ENCODE measurements around the gene ADPRHL1.

ADPRHL1 gene

GRCh38 chr13:113466383-113466782, 13.1 kb upstream of the ADPRHL1 start:
- in situ Hi-C loops (cut with MboI; ENCODE audit: low pct_unique_long_range_greater_than_20kb, low sequenced_read_pairs, unreplicated experiment) = no loop called here
- TF ChIP-seq CTCF (IDR thresholded peaks at IDR 0.05; ENCODE audit: extremely low read depth, insufficient read depth, missing control alignments) = no peak
- DNase-seq (ENCODE audit: low spot score) = no peak

- TF ChIP-seq CTCF (IDR thresholded peaks at IDR 0.05; ENCODE audit: extremely low read depth, insufficient read depth, missing control alignments) = no peak
- DNase-seq (ENCODE audit: low spot score) = no peak
- in situ Hi-C loops (cut with MboI; ENCODE audit: low pct_unique_long_range_greater_than_20kb, low sequenced_read_pairs, unreplicated experiment) = no loop called here
Observed at GRCh38 chr13:113465300-113465699, 12.0 kb upstream of the ADPRHL1 start.

GRCh38 chr13:113464476-113464875, 11.2 kb upstream of the ADPRHL1 start:
- DNase-seq (ENCODE audit: low spot score) = no peak
- TF ChIP-seq CTCF (IDR thresholded peaks at IDR 0.05; ENCODE audit: extremely low read depth, insufficient read depth, missing control alignments) = no peak
- in situ Hi-C loops (cut with MboI; ENCODE audit: low pct_unique_long_range_greater_than_20kb, low sequenced_read_pairs, unreplicated experiment) = no loop called here

GRCh38 chr13:113461022-113461751, 7.9 kb upstream of the ADPRHL1 start:
- TF ChIP-seq CTCF (IDR thresholded peaks at IDR 0.05; ENCODE audit: extremely low read depth, insufficient read depth, missing control alignments) = no peak
- in situ Hi-C loops (cut with MboI; ENCODE audit: low pct_unique_long_range_greater_than_20kb, low sequenced_read_pairs, unreplicated experiment) = no loop called here
- DNase-seq (ENCODE audit: low spot score) = no peak

GRCh38 chr13:113460599-113460998, 7.3 kb upstream of the ADPRHL1 start:
- no peak for DNase-seq (ENCODE audit: low spot score)
- no peak for TF ChIP-seq CTCF (IDR thresholded peaks at IDR 0.05; ENCODE audit: extremely low read depth, insufficient read depth, missing control alignments)
- in situ Hi-C loops (cut with MboI; ENCODE audit: low pct_unique_long_range_greater_than_20kb, low sequenced_read_pairs, unreplicated experiment) = no loop called here

- no peak for TF ChIP-seq CTCF (IDR thresholded peaks at IDR 0.05; ENCODE audit: extremely low read depth, insufficient read depth, missing control alignments)
- DNase-seq (ENCODE audit: low spot score) = no peak
- in situ Hi-C loops (cut with MboI; ENCODE audit: low pct_unique_long_range_greater_than_20kb, low sequenced_read_pairs, unreplicated experiment) = no loop called here
Observed at GRCh38 chr13:113460064-113460555, 6.8 kb upstream of the ADPRHL1 start.

Measured in GM13977 (cell line).